Thyroid gland (tissue), 4 donors: ENCODE results near the gene ACADVL.

Source experiments
- POLR2A ChIP-seq, 2 donors: fragments of 450-650 bp; IDR thresholded peaks; one replicate each; pipeline ENCODE4 v1.6.1; 2017; ENCODE audit warnings: antibody characterized with exemption in 2 of 2, mild to moderate bottlenecking in 2 of 2, moderate library complexity in 1 of 2
- TF ChIP-seq, protein P1 (sequence below), 6 experiments: fragments of 200-600 bp in 3 of 6; fragments of 450-650 bp in 3 of 6; sonication (generic) in 3 of 6; IDR thresholded peaks; one replicate each; pipeline ENCODE4 v1.5.1; 2016 to 2019; ENCODE audit warnings: antibody characterized with exemption in 6 of 6, mild to moderate bottlenecking in 2 of 6, inconsistent platforms in 1 of 6, moderate library complexity in 1 of 6

DNA sequence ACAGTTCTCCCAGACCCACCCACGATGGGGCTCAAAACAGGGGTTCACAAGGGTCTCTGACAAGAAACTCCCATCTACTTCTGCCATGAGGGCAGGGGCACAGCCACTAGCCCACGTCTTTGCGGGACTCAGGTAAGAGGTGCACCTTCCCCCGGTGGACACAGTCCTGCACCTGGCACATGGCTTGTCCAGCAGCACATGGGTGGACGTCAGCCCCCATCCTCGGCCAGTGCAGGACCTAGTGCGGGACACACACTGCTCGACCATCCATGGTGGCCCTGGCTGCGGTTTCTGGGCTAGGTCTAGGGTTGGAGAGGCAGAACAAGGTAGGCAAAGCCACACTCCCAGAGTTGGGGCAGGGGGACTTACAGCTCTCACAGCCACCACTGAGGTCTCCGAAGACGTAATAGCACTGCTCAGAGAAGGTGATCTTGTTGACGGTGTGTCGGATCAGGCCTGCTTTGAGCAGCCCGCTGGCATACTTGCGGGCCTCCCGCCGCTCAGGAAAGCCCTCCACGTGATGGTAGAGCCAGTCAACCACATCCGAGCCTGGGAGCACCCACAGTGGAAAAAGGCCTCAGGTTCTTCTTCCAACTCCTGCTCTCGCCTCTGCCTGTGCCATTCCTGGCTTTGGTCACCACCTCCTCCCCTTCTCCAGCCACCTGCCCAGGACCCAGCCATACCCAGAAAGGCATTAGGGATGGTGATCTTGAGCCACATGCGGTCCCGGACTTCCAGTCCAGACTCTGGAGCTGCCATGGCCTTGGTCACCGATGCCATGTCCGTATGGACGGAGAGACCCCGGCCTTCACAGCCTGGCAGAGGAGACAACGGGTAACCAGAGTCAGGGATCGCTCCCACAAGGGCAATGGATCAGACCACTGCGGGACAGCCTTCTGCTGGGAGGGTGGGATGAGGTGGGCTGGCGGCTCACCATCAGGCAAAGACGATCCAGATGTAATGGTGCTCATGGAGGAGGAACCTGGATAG is 7.3 kb downstream of the ACADVL start:
- TF ChIP-seq, protein P1, sequence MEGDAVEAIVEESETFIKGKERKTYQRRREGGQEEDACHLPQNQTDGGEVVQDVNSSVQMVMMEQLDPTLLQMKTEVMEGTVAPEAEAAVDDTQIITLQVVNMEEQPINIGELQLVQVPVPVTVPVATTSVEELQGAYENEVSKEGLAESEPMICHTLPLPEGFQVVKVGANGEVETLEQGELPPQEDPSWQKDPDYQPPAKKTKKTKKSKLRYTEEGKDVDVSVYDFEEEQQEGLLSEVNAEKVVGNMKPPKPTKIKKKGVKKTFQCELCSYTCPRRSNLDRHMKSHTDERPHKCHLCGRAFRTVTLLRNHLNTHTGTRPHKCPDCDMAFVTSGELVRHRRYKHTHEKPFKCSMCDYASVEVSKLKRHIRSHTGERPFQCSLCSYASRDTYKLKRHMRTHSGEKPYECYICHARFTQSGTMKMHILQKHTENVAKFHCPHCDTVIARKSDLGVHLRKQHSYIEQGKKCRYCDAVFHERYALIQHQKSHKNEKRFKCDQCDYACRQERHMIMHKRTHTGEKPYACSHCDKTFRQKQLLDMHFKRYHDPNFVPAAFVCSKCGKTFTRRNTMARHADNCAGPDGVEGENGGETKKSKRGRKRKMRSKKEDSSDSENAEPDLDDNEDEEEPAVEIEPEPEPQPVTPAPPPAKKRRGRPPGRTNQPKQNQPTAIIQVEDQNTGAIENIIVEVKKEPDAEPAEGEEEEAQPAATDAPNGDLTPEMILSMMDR (IDR thresholded peaks at IDR 0.05): no peak
- TF ChIP-seq POLR2A (IDR thresholded peaks at IDR 0.05): no peak
